Measurements from ENCODE around the gene SKIC2. TPM values are rescaled to one million over a fixed set of nuclear protein-coding genes. Genes with fewer than 3 reads are reported as not detected.
A peak's percentile ranks its signal among the peaks of the same experiment; 100 is the strongest.
"Not testable (repeated sequence)": the region's sequence is repeated elsewhere in the genome, so short reads cannot be mapped to it uniquely, and the experiment has no call there.

The SKIC2 gene
- total and polyA plus RNA-seq, 2 of the 8 experiments (the other 6 are each of a cell fraction or from before 2014, with no cell fraction given), result 42.1 to 59.7 TPM

- H3K4me3 ChIP-seq (ENCODE audit: extremely low read depth in 1 of 4, insufficient read depth in 2 of 4, low read depth in 3 of 4, low read length in 4 of 4); H3K79me2 ChIP-seq (ENCODE audit: control insufficient read depth in 1 of 2, insufficient read depth in 2 of 2, low read length in 2 of 2); H3K9ac ChIP-seq (replicated peaks in 1 of 4; ENCODE audit: extremely low read depth in 1 of 4, low read depth in 3 of 4, low read length in 3 of 4); H3K27ac ChIP-seq (ENCODE audit: low read depth, low read length); H3K14ac ChIP-seq (ENCODE audit: insufficient read length); H3K4me1 ChIP-seq (replicated peaks in 1 of 4; ENCODE audit: control insufficient read depth in 3 of 4, insufficient read depth in 4 of 4, low read length in 3 of 4); FAIRE-seq; H2BK15ac ChIP-seq (ENCODE audit: low read length); H2BK120ac ChIP-seq (replicated peaks; ENCODE audit: low read depth, low read length); H3K18ac ChIP-seq (ENCODE audit: extremely low read depth, low read length); H3K9me3 ChIP-seq (ENCODE audit: insufficient read depth in 2 of 2, low read depth in 1 of 2, low read length in 1 of 2); H3K4ac ChIP-seq (replicated peaks; ENCODE audit: insufficient read length, low read depth, low read length); H2BK5ac ChIP-seq (ENCODE audit: low read depth, low read length); H4K20me1 ChIP-seq (replicated peaks in 1 of 2; ENCODE audit: control insufficient read depth in 1 of 2, insufficient read depth in 2 of 2, low read length in 2 of 2); H3K4me2 ChIP-seq (ENCODE audit: insufficient read depth in 1 of 2, low read depth in 2 of 2, low read length in 2 of 2); DNase-seq (ENCODE audit: low read depth in 1 of 2, low spot score in 2 of 2); CTCF ChIA-PET (ENCODE audit: partially characterized antibody); H3K23ac ChIP-seq (ENCODE audit: insufficient read length); H2BK20ac ChIP-seq (ENCODE audit: low read length); H2AFZ ChIP-seq (ENCODE audit: low read length); H2AK5ac ChIP-seq (ENCODE audit: low read depth, low read length); H4K91ac ChIP-seq (replicated peaks; ENCODE audit: insufficient read length, low read length); H3K27me3 ChIP-seq (replicated peaks in 1 of 4; ENCODE audit: control insufficient read depth in 3 of 4, extremely low read depth in 1 of 4, insufficient read depth in 3 of 4, low read length in 3 of 4); H4K8ac ChIP-seq (ENCODE audit: extremely low read depth, insufficient read depth, low read length); H3K56ac ChIP-seq (replicated peaks; ENCODE audit: insufficient read length, low read depth, low read length); H3K23me2 ChIP-seq (ENCODE audit: low read depth, low read length); H3K79me1 ChIP-seq (ENCODE audit: low read depth, low read length); H3K36me3 ChIP-seq (ENCODE audit: control insufficient read depth in 2 of 4, insufficient read depth in 4 of 4, low read length in 3 of 4); POLR2A ChIA-PET (ENCODE audit: partially characterized antibody); H4K5ac ChIP-seq (ENCODE audit: insufficient read length, low read depth, low read length); H2BK12ac ChIP-seq (ENCODE audit: low read depth, low read length): not testable (repeated sequence)
- WGBS, 2 experiments (ENCODE audit: extremely low coverage in 1 of 2, insufficient coverage in 1 of 2, insufficient read length in 1 of 2, insufficient replicate concordance in 2 of 2, low coverage in 1 of 2, low lambda C conversion rate in 2 of 2, missing lambda C conversion rate in 1 of 2), result no CpG with 5 or more reads among the region's 12 CpGs
These were observed 50.6 kb downstream of the SKIC2 start for GRCh38 chr6:32009537-32009936.

- H3K27me3 ChIP-seq (replicated peaks in 1 of 4; ENCODE audit: control insufficient read depth in 3 of 4, extremely low read depth in 1 of 4, insufficient read depth in 3 of 4, low read length in 3 of 4); H4K5ac ChIP-seq (ENCODE audit: insufficient read length, low read depth, low read length); H4K20me1 ChIP-seq (replicated peaks in 1 of 2; ENCODE audit: control insufficient read depth in 1 of 2, insufficient read depth in 2 of 2, low read length in 2 of 2); H2BK15ac ChIP-seq (ENCODE audit: low read length); POLR2A ChIA-PET (ENCODE audit: partially characterized antibody); H4K8ac ChIP-seq (ENCODE audit: extremely low read depth, insufficient read depth, low read length); H3K36me3 ChIP-seq (ENCODE audit: control insufficient read depth in 2 of 4, insufficient read depth in 4 of 4, low read length in 3 of 4); H3K18ac ChIP-seq (ENCODE audit: extremely low read depth, low read length); H3K9ac ChIP-seq (replicated peaks in 1 of 4; ENCODE audit: extremely low read depth in 1 of 4, low read depth in 3 of 4, low read length in 3 of 4); H3K23me2 ChIP-seq (ENCODE audit: low read depth, low read length); H2AFZ ChIP-seq (ENCODE audit: low read length); H3K56ac ChIP-seq (replicated peaks; ENCODE audit: insufficient read length, low read depth, low read length); H3K23ac ChIP-seq (ENCODE audit: insufficient read length); H2BK5ac ChIP-seq (ENCODE audit: low read depth, low read length); H3K79me2 ChIP-seq (ENCODE audit: control insufficient read depth in 1 of 2, insufficient read depth in 2 of 2, low read length in 2 of 2); H2BK20ac ChIP-seq (ENCODE audit: low read length); H2AK5ac ChIP-seq (ENCODE audit: low read depth, low read length); H3K14ac ChIP-seq (ENCODE audit: insufficient read length); H2BK120ac ChIP-seq (replicated peaks; ENCODE audit: low read depth, low read length); H3K4me3 ChIP-seq (ENCODE audit: extremely low read depth in 1 of 4, insufficient read depth in 2 of 4, low read depth in 3 of 4, low read length in 4 of 4); H3K27ac ChIP-seq (ENCODE audit: low read depth, low read length); H4K91ac ChIP-seq (replicated peaks; ENCODE audit: insufficient read length, low read length); H3K4me1 ChIP-seq (replicated peaks in 1 of 4; ENCODE audit: control insufficient read depth in 3 of 4, insufficient read depth in 4 of 4, low read length in 3 of 4); H3K9me3 ChIP-seq (ENCODE audit: insufficient read depth in 2 of 2, low read depth in 1 of 2, low read length in 1 of 2); H3K79me1 ChIP-seq (ENCODE audit: low read depth, low read length); H2BK12ac ChIP-seq (ENCODE audit: low read depth, low read length); H3K4me2 ChIP-seq (ENCODE audit: insufficient read depth in 1 of 2, low read depth in 2 of 2, low read length in 2 of 2); FAIRE-seq; H3K4ac ChIP-seq (replicated peaks; ENCODE audit: insufficient read length, low read depth, low read length); CTCF ChIA-PET (ENCODE audit: partially characterized antibody): not testable (repeated sequence)
- no CpG with 5 or more reads among the region's 27 CpGs for WGBS, 2 experiments (ENCODE audit: extremely low coverage in 1 of 2, insufficient coverage in 1 of 2, insufficient read length in 1 of 2, insufficient replicate concordance in 2 of 2, low coverage in 1 of 2, low lambda C conversion rate in 2 of 2, missing lambda C conversion rate in 1 of 2)
- DNase-seq (ENCODE audit: low read depth in 1 of 2, low spot score in 2 of 2), result peak in 1 of 2 experiments; percentile 7
These were observed 52.0 kb downstream of the SKIC2 start for GRCh38 chr6:32010856-32011530.
